ENCODE results near the gene NR6A1. TPM values are rescaled to one million over a fixed set of nuclear protein-coding genes. Genes with fewer than 3 reads are reported as not detected.

NR6A1 gene
- total RNA-seq = 2.0 TPM

DNA sequence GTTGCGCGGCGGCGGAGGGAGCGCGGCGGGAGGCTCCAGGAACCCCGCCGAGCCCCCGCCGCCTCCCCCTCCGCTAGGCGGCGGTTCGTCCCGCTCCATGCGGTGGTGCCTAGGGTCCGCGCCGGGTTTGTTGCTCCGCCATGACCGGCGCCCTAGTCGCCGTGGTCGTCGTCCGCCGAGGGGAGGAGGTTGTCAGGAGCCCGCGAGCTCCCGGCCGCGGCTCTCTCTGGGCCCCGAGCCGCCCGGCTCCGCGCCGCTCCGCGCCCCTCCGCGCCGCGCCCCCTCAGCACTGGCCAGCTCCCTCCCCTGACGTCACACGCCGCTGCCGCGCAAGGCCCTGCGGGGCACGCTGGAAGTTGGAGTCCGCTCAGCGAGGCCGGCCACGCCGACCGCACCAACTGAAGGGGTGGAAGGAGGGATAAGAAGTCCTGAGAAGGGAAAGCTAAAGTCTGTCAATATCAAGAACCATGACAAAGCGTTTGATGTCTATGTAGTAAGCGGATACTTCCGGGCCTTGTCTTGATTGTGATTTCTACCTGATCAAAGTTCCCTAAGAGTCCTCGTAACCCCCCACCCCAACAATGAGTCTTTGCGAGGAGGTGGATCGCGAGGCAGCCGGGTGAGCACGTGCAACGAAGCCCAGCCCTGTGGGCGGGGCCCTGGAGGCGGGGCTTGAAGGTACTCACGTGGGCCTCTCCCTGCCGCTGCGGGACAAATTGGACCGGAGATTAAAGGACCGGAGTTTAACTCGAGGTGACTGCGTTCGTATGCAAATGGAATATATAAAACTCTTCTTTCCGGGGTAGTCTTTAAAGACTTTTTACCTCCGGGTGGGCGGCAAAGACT is at the start of gene NR6A1:
Gene NR6A1 (minus strand): TSS at position 291 of the 846 bp plus-strand sequence.
- peak; percentile 90 for DNase-seq

DNA sequence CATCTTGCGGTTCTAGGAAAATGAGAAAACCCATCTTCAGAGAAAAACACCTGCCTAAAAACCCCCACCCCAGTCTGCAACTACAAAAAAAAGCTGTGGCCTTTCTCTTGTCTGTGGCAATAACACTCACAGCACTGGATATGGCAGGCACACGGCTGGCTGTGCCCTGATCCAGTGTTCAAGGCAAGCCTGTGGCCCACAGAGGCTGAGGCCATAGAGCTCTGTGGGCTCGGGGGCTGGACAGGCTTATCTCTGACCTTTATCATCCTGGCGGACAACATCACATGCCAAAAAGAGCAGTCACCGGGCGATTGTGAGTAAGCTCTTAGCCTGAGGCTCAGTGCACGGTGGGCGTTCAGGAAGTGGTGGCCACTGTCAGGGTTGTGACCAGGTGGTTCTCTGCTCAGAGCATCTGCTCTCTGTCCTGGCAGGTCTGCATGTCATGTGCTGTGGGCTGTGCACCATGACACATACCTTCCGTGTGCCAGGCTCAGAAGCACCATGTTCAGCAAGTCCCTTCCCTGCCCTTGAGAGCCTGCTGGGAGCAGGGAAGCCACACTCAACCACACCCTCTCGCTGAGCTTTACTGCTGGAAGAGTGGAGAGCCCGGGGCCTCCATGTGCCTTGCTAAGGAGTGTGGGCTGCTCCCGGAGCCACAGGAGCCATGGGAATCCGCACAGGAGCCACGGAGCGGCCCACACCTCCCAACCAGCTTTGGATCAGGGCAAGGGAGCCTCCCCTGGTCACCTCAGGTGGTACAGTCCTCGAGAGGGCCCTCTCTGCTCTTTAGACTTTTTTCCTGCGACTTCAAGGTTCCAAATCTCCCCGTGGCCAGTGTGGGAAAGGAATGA is 47.5 kb upstream of the NR6A1 start:
- no peak for DNase-seq

DNA sequence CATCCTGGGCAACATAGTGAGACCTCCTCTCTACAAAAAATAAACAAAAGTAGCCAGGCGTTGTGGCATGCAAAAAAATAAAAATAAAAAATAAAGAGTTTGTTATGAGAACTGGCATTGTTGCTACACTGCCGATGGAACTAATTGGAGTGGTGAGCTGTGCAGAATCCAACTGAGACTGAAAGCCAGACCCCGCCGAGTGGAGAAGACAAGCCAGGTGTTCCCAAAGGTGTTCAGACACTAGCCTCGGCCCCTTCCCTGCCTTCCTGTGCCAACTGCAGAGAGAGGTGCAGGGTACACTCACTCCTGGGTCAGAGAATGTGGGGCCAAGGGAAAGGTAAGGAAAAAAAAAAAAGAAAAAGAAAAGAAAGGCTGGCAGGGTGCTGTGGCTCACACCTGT is 44.5 kb upstream of the NR6A1 start:
- no peak for DNase-seq

DNA sequence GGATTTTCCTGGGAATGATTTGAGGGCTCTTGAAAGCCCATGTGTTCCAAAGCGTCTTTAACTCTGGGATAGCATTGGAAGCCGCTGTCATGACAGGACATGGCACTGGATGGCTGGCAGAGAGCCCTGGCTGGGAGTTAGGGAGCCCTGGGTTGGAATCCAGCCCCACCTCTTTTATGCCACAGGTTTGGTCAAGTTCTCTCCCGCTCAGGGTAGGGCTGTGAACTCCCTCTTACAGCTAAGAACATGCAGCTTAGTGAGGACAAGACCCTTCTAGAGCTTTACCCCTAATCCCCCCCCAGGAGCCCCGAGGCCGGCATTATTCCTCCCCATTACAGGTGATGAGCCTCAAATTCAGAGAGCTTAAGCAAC is 43.0 kb upstream of the NR6A1 start:
- DNase-seq = no peak

DNA sequence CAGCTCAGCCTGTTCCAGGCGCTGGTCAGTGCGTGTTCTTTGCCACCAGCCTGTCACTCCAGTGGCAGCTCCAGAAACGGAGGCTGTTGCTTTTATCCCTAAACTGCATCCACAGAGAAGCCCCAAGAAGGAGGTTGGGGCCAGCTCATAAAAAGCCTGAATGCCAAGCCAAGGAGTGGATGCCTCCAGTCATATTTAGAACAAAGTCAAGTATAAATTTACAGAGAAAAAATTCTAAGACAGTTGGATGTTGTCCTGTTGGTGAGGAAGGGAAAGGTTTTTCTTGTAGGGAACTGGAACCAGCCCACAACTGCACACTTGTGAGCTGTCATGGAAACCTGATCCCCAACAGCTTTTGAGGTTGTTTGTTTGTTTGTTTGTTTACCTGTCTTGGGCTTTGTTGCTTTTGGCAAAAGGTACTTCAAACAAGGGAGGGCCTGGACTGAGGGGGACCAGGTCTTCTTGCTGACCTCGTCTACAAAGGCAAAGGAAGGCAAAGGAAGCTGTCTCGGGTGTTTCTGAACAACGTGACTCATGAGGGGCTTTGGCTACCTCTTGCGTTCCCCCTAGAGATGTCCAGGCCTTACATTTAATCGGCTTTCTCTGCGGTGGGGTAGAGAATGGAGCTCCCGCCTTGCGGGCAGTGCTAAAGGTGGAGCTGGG is 42.5 kb upstream of the NR6A1 start:
- DNase-seq = no peak

DNA sequence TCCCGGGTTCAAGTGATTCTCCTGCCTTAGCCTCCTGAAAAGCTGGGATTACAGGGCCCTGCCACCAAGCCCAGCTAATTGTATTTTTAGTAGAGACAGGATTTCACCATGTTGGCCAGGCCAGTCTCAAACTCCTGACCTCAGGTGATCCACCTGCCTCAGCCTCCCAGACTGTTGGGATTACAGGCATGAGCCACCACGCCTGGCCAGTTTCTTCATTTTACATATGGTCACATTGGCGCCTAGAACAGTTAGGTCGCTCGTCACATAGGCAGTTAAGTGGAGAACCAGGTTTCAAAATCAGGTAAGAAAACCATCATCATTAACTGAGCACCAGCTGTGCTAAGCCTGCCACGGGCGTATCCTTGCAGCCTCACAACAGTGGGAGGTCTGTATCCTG is 41.9 kb upstream of the NR6A1 start:
- no peak for DNase-seq

DNA sequence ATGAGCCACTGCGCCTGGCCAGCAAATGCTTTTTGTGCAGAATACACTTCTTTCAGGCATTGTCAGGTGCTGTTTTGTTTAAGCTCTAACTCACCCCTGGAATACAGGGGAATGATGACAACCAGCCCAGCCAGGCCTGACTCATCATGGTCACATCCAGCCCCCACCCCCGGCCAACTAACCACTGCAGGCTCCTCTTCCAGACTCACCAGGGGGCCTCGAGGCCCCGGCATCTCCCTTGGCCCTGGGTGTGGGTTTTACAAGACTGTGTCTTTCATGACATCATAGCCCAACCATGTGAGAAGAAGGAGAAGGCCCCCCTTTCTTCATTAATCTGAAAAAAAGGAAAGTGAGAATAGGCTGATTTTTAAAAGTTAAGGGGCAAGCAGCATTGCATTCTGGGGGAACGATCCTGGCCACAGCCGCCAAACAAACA is 41.3 kb upstream of the NR6A1 start:
- DNase-seq = no peak

DNA sequence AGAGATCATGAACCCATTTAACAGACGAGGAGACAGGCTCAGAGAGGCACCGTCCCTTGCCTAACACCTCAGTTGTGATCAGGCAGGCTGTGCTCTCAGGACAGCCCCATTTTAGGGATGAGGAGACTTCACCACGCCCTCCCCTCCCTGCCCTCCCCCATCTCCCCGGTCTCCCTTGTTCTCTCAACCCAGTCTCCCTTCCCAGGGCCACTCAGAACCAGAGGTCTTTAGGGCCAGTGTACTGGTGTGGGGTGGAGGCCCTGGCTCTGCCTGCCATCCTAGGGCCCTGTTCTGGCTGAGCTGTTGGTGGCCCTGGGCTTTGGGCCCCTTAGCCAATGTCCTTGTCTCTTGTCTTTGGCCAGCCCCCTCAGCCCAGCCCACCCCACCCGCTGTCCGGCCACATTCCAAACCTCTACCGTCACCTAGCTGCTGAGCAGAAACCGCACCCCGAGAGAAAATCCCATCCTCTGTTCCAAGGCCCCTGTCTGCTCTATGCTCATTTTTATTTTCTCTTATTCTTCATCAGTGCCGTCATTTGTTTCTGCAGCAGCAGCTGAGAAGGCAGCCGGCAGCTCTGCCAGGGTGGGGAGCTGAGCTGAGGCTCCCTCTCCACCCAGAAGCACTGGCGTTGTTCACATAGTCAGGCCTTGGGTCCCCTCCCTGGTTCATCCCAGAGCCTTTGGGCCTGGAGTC is 39.7 kb upstream of the NR6A1 start:
- DNase-seq = no peak

DNA sequence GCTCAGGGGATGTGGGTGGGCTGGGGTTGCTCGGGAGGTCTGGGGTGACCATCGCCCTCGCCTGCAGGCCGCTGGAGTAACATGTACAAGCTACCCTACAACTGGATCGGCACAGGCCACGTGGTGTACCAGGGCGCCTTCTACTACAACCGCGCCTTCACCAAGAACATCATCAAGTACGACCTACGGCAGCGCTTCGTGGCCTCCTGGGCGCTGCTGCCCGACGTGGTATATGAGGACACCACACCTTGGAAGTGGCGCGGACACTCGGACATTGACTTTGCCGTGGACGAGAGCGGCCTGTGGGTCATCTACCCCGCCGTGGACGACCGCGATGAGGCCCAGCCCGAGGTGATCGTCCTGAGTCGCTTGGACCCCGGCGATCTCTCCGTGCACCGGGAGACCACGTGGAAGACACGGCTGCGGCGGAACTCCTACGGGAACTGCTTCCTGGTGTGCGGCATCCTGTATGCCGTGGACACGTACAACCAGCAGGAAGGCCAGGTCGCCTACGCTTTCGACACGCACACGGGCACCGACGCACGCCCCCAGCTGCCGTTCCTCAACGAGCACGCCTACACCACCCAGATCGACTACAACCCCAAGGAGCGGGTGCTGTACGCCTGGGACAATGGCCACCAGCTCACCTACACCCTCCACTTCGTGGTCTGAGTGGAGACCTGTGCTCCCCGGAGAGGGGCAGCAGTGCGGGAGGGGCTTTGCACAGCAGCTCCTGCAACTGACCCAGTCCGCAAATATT is 38.8 kb upstream of the NR6A1 start:
- DNase-seq = no peak

DNA sequence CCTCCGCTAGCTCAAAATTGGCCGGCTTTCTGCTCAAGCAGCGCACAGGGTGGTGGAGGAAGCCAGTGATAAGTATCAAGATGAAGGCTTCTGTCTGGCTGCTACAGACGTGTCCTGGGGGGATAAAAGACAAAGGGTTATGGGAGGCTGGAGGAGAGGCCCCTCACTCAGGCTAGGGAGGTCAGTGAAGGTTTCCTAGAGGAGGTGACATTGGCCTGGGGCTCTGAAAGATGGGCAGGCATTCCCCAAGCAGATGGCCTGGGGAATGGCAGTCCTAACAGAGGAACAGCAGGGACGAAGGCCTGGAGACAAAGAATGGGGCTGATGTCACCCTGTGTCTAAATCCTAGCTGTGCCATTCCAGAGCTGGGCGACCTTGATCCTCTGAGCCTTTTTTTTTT is 38.1 kb upstream of the NR6A1 start:
- no peak for DNase-seq

DNA sequence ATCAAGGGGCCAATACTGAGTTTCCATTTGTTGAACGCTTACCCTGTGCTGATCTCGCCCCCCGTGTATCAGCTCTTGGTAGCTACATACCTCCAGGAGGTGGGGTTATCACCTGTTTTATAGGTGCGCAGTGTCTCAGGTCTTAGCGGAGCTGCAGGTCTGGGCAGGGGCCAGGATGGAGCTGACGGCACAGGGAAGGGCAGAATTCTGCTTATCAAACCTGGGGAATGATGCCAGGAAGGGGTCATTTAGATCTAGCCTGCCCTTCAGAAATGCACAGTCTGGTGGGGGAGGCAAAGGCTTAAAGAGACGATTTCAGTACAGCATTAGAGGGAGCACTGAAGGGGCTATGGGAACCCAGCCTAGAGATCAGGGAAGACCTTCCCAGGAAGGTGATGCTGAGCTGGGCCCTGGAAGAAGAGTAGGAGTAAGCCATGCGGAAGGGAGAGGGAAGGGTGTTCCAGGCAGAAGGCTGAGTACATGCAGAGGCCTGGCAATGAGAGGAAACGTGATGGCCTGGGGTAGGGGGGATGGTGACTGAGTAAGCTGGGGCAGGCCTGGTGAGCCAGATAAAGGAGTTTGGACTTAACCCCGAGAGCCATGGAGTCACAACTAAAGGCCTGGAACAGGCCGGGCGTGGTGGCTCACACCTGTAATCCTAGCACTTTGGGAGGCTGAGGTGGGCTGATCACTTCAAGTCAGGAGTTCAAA is 37.3 kb upstream of the NR6A1 start:
- no peak for DNase-seq

DNA sequence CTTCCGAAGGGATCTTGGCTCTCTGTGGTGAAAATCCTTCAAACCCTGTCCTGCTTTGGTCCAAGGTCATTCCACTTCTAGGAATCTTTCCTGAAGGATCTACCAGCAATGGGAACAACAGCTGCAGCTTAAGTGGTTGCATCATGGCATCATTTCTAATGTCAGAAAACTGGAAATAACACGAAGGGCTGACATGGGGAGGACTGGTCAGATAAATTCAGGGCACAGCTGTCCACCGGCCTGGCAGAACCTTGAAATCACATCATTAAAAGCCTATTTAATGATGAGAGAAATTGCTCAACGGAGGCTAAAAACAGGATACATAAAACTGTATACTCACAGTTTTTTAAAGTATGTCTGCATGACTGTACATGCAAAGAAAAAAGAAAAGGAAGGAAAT is 34.1 kb upstream of the NR6A1 start:
- no peak for DNase-seq

DNA sequence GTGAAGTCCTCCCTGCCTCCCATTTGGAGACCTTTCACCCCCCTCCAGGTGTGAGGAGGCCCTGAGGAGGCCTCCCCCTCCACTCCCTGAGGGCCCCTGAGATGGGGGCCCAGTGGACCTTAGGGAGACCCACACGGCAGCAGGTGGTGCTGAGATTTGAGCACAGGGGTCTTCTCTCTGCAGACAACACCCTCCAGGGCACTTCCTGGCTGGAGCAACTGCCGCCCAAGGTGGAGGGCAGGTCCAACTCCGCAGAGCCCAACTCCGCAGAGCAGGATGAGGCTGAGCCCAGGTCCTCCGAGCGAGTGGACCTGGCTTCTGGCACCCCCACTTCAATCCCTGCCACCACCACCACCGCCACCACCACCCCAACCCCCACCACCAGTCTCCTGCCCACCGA is 32.8 kb upstream of the NR6A1 start:
- DNase-seq = no peak

DNA sequence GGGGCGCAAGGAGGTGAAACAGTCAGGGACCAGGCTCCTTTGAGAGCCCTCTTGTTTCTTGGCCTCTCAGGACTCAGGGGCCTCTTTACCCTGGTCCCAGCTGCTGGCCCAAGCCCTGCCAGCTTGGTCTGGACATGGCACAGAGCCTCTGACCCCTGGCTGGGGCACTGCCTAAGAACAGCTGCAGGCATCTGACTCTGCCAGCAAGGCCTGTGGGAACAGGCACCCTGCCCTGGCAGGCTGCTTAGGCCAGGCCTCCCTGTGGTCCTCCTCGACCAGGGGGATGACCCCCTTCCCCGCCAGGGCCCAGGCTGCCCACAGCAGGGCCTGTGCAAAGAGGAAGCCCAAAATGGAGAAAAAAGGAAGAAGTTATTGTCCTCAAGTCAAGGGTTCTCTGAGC is 31.3 kb upstream of the NR6A1 start:
- no peak for DNase-seq

DNA sequence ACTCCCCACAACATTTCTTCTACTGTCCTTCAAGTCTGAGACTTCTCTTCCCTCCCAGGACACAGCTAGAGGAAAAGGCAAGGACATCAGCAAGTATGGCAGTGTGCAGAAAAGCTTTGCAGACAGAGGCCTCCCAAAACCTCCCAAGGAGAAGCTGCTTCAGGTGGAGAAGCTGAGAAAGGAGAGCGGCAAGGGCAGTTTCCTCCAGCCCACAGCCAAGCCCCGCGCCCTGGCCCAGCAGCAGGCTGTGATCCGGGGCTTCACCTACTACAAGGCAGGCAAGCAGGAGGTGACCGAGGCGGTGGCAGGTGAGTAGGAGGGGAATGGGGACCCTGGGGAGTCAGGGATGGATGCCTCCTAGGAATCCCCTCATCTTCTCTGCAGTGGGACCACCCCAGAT is 30.2 kb upstream of the NR6A1 start:
- DNase-seq = no peak

DNA sequence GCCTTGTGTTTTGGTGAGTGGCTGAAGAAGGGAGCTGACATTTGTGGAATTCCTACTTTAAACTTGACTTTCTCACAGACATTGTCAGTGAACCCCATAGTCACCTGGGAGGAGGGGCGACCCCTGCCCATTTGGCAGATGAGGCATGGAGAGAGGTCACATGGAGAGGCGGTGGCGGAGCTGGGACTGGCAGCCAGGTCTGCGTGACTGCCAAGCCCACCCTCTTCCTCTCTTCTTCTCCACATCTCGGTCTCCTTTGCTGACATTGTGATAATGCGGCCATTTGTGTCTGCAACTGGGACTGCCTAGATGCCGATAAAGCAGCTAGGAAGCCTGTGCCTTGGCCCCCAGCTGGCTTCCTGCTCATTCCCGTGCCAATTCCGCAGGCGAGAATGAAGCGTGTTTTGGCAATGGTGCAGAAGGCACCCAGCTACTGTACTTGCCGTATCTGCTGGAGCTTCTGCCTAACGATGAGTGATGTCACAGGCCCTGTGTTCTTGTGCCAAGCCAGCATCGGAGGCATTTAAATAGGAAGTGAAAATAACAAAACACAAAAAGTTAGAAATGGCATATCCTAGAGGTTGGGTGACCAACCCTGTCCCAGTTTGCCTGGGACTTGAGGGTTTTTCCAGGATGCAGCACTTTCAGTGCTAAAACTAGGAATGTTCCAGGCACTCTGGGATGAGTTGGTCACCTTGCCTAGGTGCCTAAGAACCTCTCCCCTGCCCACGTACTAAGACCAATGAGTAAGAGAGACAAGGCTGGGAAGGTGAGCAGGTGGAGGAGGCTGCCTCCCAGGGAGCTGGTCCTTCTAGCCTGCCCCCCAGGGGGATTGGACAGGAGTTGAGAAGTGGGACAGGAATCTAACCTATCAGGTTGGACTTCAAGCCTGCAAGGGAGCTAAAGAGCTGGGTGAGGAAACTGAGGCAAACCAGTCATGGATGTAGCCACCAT is 29.5 kb upstream of the NR6A1 start:
- DNase-seq = no peak

DNA sequence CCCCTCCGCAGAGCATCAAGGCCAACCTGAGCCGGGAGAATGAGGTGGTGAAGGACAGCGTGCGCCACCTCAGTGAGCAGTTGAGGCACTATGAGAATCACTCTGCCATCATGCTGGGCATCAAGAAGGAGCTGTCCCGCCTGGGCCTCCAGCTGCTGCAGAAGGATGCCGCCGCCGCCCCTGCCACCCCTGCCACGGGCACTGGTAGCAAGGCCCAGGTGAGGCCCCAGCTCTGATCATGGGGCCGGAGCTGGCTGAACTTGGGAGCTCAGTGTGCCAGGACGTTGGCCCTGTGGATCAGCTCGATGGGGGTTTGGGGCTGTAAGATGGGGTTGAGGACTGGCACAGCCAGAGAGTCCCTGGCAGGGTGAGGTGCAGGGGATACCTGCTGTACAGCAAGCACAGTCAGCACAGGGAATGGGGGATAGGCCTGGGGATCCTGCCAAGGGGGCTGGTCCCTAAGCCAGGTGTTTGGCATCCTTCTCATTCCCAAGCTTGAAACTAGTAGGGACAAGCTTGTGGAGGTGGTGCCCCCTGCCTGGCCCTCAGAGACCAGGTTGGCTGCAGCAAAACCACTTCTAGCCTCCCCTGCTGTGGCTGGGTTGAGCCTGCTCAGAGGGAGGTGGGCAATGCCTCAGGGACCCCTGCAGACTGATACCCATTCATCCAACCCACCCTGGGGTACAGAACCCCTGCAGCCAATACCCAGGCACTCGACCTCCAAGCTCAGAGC is 28.3 kb upstream of the NR6A1 start:
- no peak for DNase-seq

DNA sequence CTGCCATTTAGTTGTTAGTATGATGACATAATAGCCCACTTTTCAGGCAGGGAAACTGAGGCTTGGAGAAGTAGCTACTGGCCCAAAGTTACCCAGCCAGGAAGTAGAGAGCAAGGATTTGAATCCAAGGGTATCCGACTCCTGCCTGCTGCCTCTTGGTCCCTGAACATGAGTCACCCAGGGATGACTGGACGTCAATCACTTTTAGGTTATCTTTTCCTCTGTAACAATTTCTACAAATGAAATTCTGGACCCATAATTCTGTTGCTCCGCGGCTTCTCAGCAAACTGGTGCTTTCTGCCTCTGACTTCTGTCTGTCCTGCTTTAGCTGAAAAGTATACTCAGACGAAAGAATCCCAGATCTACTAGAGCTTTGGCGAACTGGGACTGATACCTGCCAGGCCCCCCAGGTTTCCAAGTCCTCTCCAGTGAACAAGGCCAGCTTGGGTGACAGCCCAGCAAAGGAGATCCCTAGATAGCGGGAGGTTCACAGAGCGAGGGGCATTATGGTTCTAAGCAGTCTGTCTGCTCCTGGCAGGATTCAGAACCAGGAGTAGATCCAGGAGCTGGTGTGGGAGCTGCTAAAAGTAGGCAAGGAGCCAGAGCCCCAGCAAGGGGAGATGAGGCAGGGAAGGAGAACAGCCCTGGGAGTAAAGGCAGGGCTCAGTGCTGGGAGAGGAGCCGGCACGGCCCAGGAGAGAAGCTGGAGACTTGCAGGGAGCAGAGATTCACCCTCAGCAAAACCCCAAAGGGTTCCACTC is 26.4 kb upstream of the NR6A1 start:
- DNase-seq = no peak

Measured in occipital lobe (tissue), 2 donors.